PFSK-1 (cell line): Measurements from ENCODE around the gene ADRA2A.

ENCODE experiments used
- FOXP2 ChIP-seq: optimal IDR thresholded peaks from 2 replicates; pipeline ENCODE3; 2011; ENCODE audit warnings: borderline replicate concordance, control low read depth, inconsistent platforms; ENCODE audit not compliant: insufficient read depth; ENCODE audit errors: extremely low read length, extremely low read depth
- POLR2AphosphoS5 ChIP-seq: IDR thresholded peaks from 2 replicates; pipeline ENCODE4 v1.6.1; 2012; ENCODE audit warnings: low read depth, mild to moderate bottlenecking, control low read depth, low read length, moderate library complexity
- REST ChIP-seq, 2 experiments: IDR thresholded peaks; 2 replicates each; pipeline versions ENCODE4 v1.6.1 to v1.8.0; 2011 to 2012; ENCODE audit warnings: low read depth in 2 of 2, low read length in 2 of 2, control low read depth in 1 of 2, inconsistent platforms in 1 of 2, mild to moderate bottlenecking in 1 of 2, moderate library complexity in 1 of 2; ENCODE audit not compliant: insufficient read depth in 1 of 2
- SIN3A ChIP-seq: IDR thresholded peaks from 2 replicates; pipeline ENCODE4 v1.6.1; 2012; ENCODE audit warnings: mild to moderate bottlenecking, low read length, moderate library complexity, borderline replicate concordance; ENCODE audit not compliant: insufficient read depth
- TAF1 ChIP-seq: IDR thresholded peaks from 2 replicates; pipeline ENCODE4 v1.6.1; 2012; ENCODE audit warnings: low read length, control low read depth, borderline replicate concordance; ENCODE audit not compliant: insufficient read depth

GRCh38 chr10:111101796-111102195, 25.0 kb downstream of the ADRA2A start:
- TF ChIP-seq REST (IDR thresholded peaks at IDR 0.05; ENCODE audit: insufficient read depth in 1 of 2, low read depth in 2 of 2, low read length in 2 of 2) (no peak), POLR2AphosphoS5 (no peak), TAF1 (no peak), SIN3A (no peak), FOXP2 (no peak)
